Measurements from ENCODE around the gene RHOBTB3.

DNA sequence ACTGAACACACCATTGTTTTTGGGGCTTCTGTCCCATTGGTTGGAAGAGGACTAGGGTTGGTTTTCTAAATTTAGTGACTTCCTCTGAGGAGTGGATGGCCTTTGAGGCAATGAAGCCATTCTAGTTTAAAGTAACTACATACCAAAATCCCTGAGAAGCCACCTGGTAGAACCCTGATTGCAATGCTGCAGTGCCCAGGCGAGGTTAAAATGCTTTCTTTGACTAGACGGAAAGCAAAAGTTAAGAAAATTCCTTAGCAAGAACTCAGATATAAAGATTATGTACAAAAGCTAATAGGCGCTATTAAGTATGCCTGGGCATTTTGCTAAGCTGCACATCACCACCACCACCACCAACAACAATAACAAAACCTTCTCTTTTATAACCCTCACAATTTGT, 70.8 kb downstream of the RHOBTB3 start:
- TF ChIP-seq, protein P1, sequence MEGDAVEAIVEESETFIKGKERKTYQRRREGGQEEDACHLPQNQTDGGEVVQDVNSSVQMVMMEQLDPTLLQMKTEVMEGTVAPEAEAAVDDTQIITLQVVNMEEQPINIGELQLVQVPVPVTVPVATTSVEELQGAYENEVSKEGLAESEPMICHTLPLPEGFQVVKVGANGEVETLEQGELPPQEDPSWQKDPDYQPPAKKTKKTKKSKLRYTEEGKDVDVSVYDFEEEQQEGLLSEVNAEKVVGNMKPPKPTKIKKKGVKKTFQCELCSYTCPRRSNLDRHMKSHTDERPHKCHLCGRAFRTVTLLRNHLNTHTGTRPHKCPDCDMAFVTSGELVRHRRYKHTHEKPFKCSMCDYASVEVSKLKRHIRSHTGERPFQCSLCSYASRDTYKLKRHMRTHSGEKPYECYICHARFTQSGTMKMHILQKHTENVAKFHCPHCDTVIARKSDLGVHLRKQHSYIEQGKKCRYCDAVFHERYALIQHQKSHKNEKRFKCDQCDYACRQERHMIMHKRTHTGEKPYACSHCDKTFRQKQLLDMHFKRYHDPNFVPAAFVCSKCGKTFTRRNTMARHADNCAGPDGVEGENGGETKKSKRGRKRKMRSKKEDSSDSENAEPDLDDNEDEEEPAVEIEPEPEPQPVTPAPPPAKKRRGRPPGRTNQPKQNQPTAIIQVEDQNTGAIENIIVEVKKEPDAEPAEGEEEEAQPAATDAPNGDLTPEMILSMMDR (IDR thresholded peaks at IDR 0.05): no peak
- TF ChIP-seq POLR2A (IDR thresholded peaks at IDR 0.05): no peak
- no peak for TF ChIP-seq EP300 (IDR thresholded peaks at IDR 0.05)
- TF ChIP-seq POLR2AphosphoS5 (IDR thresholded peaks at IDR 0.05): no peak

Data from suprapubic skin (tissue), 4 donors.